WTC11 (cell line): ENCODE results near the gene EIF5A. TPM values are rescaled to one million over a fixed set of nuclear protein-coding genes. Genes with fewer than 3 reads are reported as not detected.

ENCODE experiments used
- ATAC-seq: fragments of 200-7000 bp; cut with Tn5 transposase; 2 replicates; pipeline ENCODE4 v1.10.0; 2021; ENCODE audit warnings: mild to moderate bottlenecking, moderate library complexity
- CTCF ChIA-PET: fragments of 300-600 bp; sonication (Branson Sonifier 250); formaldehyde crosslinking; loops from one replicate; lab custom pipeline; 2021; ENCODE audit warnings: antibody characterized with exemption; lab: Charles Lee
- POLR2A ChIA-PET: fragments of 350-600 bp; sonication (Branson Sonifier 250); formaldehyde crosslinking; loops from one replicate; lab custom pipeline; 2021; ENCODE audit warnings: antibody characterized with exemption; lab: Charles Lee
- DNase-seq: peaks from one replicate; pipeline ENCODE4 v3.0.0; 2021; ENCODE audit warnings: low spot score
- H3K27ac Mint-ChIP-seq: 2 replicates; pipeline ENCODE4 v1.8.0; 2021; ENCODE audit warnings: mixed read lengths
- H3K27me3 Mint-ChIP-seq: 2 replicates; pipeline ENCODE4 v1.8.0; 2021; ENCODE audit warnings: low read depth, mild to moderate bottlenecking, moderate library complexity, mixed read lengths
- H3K36me3 Mint-ChIP-seq: 2 replicates; pipeline ENCODE4 v1.8.0; 2021; ENCODE audit warnings: mixed read lengths
- H3K4me1 Mint-ChIP-seq: 2 replicates; pipeline ENCODE4 v1.8.0; 2022; ENCODE audit warnings: mixed read lengths
- H3K4me3 Mint-ChIP-seq: 2 replicates; pipeline ENCODE4 v1.8.0; 2021; ENCODE audit warnings: mild to moderate bottlenecking, moderate library complexity, mixed read lengths
- H3K9me3 Mint-ChIP-seq: 2 replicates; pipeline ENCODE4 v1.8.0; 2021; ENCODE audit warnings: mixed read lengths
- AR ChIP-seq: fragments of 250-450 bp; sonication (Bioruptor Pico); IDR thresholded peaks from 2 replicates; pipeline ENCODE4 v1.9.0; 2021; ENCODE audit warnings: mild to moderate bottlenecking
- ATF3 ChIP-seq: sonication (generic); formaldehyde crosslinking; conservative IDR thresholded peaks from 2 replicates; pipeline ENCODE4 v1.8.1; 2022; ENCODE audit warnings: mild to moderate bottlenecking, missing genetic modification reagents
- CREB1 ChIP-seq: sonication (generic); formaldehyde crosslinking; IDR thresholded peaks from 2 replicates; pipeline ENCODE4 v1.8.0; 2023; ENCODE audit warnings: mild to moderate bottlenecking, missing genetic modification reagents
- GABPB1 ChIP-seq: sonication (generic); formaldehyde crosslinking; IDR thresholded peaks from 2 replicates; pipeline ENCODE4 v1.8.1; 2023; ENCODE audit warnings: mild to moderate bottlenecking, missing genetic modification reagents
- MXD4 ChIP-seq: fragments of 250-450 bp; sonication (Bioruptor Pico); IDR thresholded peaks from 2 replicates; pipeline ENCODE4 v1.8.0; 2021; ENCODE audit warnings: mild to moderate bottlenecking, moderate library complexity, borderline replicate concordance
- NFATC4 ChIP-seq: fragments of 250-450 bp; sonication (Bioruptor Pico); IDR thresholded peaks from 2 replicates; pipeline ENCODE4 v1.9.0; 2021; ENCODE audit warnings: mild to moderate bottlenecking
- PREB ChIP-seq: sonication (generic); formaldehyde crosslinking; IDR thresholded peaks from 2 replicates; pipeline ENCODE4 v1.8.1; 2022; ENCODE audit warnings: mild to moderate bottlenecking, missing genetic modification reagents, moderate library complexity, borderline replicate concordance
- STAT6 ChIP-seq: sonication (generic); formaldehyde crosslinking; conservative IDR thresholded peaks from 2 replicates; pipeline ENCODE4 v1.8.1; 2023; ENCODE audit warnings: mild to moderate bottlenecking, low read depth, missing genetic modification reagents, moderate library complexity
- USF1 ChIP-seq: sonication (generic); formaldehyde crosslinking; IDR thresholded peaks from 2 replicates; pipeline ENCODE4 v1.8.0; 2022; ENCODE audit warnings: mild to moderate bottlenecking, missing genetic modification reagents
- ZNF423 ChIP-seq: fragments of 250-450 bp; sonication (Bioruptor Pico); IDR thresholded peaks from 2 replicates; pipeline ENCODE4 v2.1.2; 2022; ENCODE audit warnings: mild to moderate bottlenecking, moderate library complexity
- total RNA-seq: library from RNA; stranded (reverse); gene quantifications from 3 replicates; pipeline ENCODE4 v1.2.3, GENCODE V29; 2021

Gene EIF5A
- total RNA-seq, 1 experiment from 2014 or later: 1,021 TPM

GRCh38 chr17:7258731-7259554 is 48.5 kb upstream of the EIF5A start (continued):
- TF ChIP-seq STAT6 (no peak), ATF3 (CRISPR knock-in tag) (no peak), PREB (CRISPR knock-in tag) (no peak), CREB1 (no peak), GABPB1 (CRISPR knock-in tag) (peak; percentile 99)

GRCh38 chr17:7259555-7259889 is 47.9 kb upstream of the EIF5A start:
- Mint-ChIP-seq H3K4me1 (peaks cover 14% of the 10 kb centered on the region), H3K9me3 (no peaks in the 10 kb centered on the region), H3K36me3 (peaks cover 23% of the 10 kb centered on the region), H3K27ac (peak overlapping the region; percentile 70), H3K27me3 (no peaks in the 10 kb centered on the region), H3K4me3 (peak overlapping the region; percentile 34)
- no peak for TF ChIP-seq MXD4 (CRISPR knock-in tag)
- TF ChIP-seq USF1: no peak
- 0 out of 2 replicates have a peak, but pooled peaks have one; percentile 29 for TF ChIP-seq AR
- CTCF ChIA-PET: interaction anchor here (1.2 kb wide), 1 partner anchor 20 kb away, joined by 4 read pairs; no protein-coding TSS in a partner anchor
- DNase-seq (no peak), ATAC-seq (no peak)
- POLR2A ChIA-PET: interaction anchor here (0.7 to 1.2 kb wide), 3 partner anchors 21 to 39 kb away, joined by 3 to 9 read pairs (median 3); partner anchors contain the start of genes ACADVL and DLG4

- H3K27ac Mint-ChIP-seq: peak overlapping the region; percentile 91
- no peaks in the 10 kb centered on the region for H3K27me3 Mint-ChIP-seq
- DNase-seq: no peak
- POLR2A ChIA-PET: interaction anchor here (0.7 to 1.2 kb wide), 3 partner anchors 20 to 40 kb away, joined by 3 to 9 read pairs (median 3); partner anchors contain the start of genes ACADVL and DLG4
- TF ChIP-seq ZNF423 (CRISPR knock-in tag) (no peak), NFATC4 (CRISPR knock-in tag) (peak; percentile 33; the same call in 1 of the 2 replicates), MXD4 (CRISPR knock-in tag) (no peak)
- H3K4me3 Mint-ChIP-seq: peak overlapping the region; percentile 78
- CTCF ChIA-PET: interaction anchor here (1.2 kb wide), 2 partner anchors 20 to 36 kb away, joined by 4 read pairs; no protein-coding TSS in a partner anchor
- H3K9me3 Mint-ChIP-seq: no peaks in the 10 kb centered on the region
- peaks cover 17% of the 10 kb centered on the region for H3K4me1 Mint-ChIP-seq
- peaks cover 19% of the 10 kb centered on the region for H3K36me3 Mint-ChIP-seq
- ATAC-seq: no peak
These were observed 47.3 kb upstream of the EIF5A start for GRCh38 chr17:7260151-7260550.
